ENCODE measurements around the gene EIF3C.
"Not testable (repeated sequence)": the region's sequence is repeated elsewhere in the genome, so short reads cannot be mapped to it uniquely, and the experiment has no call there.

DNA sequence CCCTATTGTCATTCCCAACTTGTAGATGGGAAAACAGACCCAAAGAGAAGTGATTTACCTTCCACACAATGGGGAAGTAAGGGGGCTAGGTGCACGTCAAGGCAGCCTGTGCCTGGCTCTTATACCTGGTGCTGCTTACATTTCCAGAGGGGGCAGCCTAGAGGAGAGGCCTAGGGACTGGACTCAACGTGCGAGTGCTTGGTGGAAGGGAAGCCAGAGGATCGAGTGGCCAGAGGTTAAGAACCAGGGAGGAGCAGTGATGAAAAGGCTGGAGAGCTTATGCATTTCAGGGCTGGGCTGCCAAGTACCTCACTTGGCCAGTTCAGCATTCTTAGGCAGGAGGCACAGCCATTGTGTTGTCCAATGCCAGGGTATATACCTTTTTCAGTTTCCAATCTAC, 71.1 kb downstream of the EIF3C start:
- TF ChIP-seq, protein P1, sequence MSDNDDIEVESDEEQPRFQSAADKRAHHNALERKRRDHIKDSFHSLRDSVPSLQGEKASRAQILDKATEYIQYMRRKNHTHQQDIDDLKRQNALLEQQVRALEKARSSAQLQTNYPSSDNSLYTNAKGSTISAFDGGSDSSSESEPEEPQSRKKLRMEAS (IDR thresholded peaks at IDR 0.05) = not testable (repeated sequence)
- TF ChIP-seq NCOA2 (CRISPR knock-in tag; IDR thresholded peaks at IDR 0.05); SUZ12 (IDR thresholded peaks at IDR 0.05; ENCODE audit: low read depth, low read length); KLF12 (CRISPR knock-in tag; IDR thresholded peaks at IDR 0.05; ENCODE audit: borderline replicate concordance); FOXK1 (CRISPR knock-in tag; IDR thresholded peaks at IDR 0.05; ENCODE audit: borderline replicate concordance, low read depth): not testable (repeated sequence)
- TF ChIP-seq, protein P2, sequence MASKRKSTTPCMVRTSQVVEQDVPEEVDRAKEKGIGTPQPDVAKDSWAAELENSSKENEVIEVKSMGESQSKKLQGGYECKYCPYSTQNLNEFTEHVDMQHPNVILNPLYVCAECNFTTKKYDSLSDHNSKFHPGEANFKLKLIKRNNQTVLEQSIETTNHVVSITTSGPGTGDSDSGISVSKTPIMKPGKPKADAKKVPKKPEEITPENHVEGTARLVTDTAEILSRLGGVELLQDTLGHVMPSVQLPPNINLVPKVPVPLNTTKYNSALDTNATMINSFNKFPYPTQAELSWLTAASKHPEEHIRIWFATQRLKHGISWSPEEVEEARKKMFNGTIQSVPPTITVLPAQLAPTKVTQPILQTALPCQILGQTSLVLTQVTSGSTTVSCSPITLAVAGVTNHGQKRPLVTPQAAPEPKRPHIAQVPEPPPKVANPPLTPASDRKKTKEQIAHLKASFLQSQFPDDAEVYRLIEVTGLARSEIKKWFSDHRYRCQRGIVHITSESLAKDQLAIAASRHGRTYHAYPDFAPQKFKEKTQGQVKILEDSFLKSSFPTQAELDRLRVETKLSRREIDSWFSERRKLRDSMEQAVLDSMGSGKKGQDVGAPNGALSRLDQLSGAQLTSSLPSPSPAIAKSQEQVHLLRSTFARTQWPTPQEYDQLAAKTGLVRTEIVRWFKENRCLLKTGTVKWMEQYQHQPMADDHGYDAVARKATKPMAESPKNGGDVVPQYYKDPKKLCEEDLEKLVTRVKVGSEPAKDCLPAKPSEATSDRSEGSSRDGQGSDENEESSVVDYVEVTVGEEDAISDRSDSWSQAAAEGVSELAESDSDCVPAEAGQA (IDR thresholded peaks at IDR 0.05; ENCODE audit: low read depth) = not testable (repeated sequence)
- TF ChIP-seq, protein P2 (CRISPR knock-in tag; IDR thresholded peaks at IDR 0.05; ENCODE audit: borderline replicate concordance) = not testable (repeated sequence)
- TF ChIP-seq, protein P3, sequence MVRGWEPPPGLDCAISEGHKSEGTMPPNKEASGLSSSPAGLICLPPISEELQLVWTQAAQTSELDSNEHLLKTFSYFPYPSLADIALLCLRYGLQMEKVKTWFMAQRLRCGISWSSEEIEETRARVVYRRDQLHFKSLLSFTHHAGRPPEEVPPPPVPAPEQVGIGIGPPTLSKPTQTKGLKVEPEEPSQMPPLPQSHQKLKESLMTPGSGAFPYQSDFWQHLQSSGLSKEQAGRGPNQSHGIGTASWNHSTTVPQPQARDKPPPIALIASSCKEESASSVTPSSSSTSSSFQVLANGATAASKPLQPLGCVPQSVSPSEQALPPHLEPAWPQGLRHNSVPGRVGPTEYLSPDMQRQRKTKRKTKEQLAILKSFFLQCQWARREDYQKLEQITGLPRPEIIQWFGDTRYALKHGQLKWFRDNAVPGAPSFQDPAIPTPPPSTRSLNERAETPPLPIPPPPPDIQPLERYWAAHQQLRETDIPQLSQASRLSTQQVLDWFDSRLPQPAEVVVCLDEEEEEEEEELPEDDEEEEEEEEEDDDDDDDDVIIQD (CRISPR knock-in tag; IDR thresholded peaks at IDR 0.05; ENCODE audit: low read depth) = not testable (repeated sequence)
- TF ChIP-seq, protein P4, sequence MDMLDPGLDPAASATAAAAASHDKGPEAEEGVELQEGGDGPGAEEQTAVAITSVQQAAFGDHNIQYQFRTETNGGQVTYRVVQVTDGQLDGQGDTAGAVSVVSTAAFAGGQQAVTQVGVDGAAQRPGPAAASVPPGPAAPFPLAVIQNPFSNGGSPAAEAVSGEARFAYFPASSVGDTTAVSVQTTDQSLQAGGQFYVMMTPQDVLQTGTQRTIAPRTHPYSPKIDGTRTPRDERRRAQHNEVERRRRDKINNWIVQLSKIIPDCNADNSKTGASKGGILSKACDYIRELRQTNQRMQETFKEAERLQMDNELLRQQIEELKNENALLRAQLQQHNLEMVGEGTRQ (IDR thresholded peaks at IDR 0.05; ENCODE audit: low read depth, low read length) = not testable (repeated sequence)
- TF ChIP-seq, protein P4 (CRISPR knock-in tag; IDR thresholded peaks at IDR 0.05; ENCODE audit: borderline replicate concordance) = not testable (repeated sequence)
- TF ChIP-seq, protein P5, sequence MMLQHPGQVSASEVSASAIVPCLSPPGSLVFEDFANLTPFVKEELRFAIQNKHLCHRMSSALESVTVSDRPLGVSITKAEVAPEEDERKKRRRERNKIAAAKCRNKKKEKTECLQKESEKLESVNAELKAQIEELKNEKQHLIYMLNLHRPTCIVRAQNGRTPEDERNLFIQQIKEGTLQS (CRISPR knock-in tag; IDR thresholded peaks at IDR 0.05) = not testable (repeated sequence)
- TF ChIP-seq, protein P6, sequence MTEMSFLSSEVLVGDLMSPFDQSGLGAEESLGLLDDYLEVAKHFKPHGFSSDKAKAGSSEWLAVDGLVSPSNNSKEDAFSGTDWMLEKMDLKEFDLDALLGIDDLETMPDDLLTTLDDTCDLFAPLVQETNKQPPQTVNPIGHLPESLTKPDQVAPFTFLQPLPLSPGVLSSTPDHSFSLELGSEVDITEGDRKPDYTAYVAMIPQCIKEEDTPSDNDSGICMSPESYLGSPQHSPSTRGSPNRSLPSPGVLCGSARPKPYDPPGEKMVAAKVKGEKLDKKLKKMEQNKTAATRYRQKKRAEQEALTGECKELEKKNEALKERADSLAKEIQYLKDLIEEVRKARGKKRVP (CRISPR knock-in tag; IDR thresholded peaks at IDR 0.05) = not testable (repeated sequence)
- TF ChIP-seq, protein P7, sequence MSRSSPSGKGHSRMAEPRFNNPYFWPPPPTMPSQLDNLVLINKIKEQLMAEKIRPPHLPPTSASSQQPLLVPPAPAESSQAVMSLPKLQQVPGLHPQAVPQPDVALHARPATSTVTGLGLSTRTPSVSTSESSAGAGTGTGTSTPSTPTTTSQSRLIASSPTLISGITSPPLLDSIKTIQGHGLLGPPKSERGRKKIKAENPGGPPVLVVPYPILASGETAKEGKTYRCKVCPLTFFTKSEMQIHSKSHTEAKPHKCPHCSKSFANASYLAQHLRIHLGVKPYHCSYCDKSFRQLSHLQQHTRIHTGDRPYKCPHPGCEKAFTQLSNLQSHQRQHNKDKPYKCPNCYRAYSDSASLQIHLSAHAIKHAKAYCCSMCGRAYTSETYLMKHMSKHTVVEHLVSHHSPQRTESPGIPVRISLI (CRISPR knock-in tag; IDR thresholded peaks at IDR 0.05; ENCODE audit: borderline replicate concordance) = not testable (repeated sequence)
- TF ChIP-seq, protein P8, sequence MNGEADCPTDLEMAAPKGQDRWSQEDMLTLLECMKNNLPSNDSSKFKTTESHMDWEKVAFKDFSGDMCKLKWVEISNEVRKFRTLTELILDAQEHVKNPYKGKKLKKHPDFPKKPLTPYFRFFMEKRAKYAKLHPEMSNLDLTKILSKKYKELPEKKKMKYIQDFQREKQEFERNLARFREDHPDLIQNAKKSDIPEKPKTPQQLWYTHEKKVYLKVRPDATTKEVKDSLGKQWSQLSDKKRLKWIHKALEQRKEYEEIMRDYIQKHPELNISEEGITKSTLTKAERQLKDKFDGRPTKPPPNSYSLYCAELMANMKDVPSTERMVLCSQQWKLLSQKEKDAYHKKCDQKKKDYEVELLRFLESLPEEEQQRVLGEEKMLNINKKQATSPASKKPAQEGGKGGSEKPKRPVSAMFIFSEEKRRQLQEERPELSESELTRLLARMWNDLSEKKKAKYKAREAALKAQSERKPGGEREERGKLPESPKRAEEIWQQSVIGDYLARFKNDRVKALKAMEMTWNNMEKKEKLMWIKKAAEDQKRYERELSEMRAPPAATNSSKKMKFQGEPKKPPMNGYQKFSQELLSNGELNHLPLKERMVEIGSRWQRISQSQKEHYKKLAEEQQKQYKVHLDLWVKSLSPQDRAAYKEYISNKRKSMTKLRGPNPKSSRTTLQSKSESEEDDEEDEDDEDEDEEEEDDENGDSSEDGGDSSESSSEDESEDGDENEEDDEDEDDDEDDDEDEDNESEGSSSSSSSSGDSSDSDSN (CRISPR knock-in tag; IDR thresholded peaks at IDR 0.05) = not testable (repeated sequence)

Measured in HepG2 (cell line).